PC-3 (cell line): ENCODE results near the gene CCDC154. TPM values are rescaled to one million over a fixed set of nuclear protein-coding genes. Genes with fewer than 3 reads are reported as not detected.

Experiments used
- ATAC-seq: fragments of 200-7000 bp; cut with Tn5 transposase; 2 replicates; pipeline ENCODE4 v1.9.1; 2020; ENCODE audit warnings: mild to moderate bottlenecking, moderate library complexity
- BruUV-seq: library from RNA; stranded (reverse); fragments of 400-500 nt; replicated peaks from 2 replicates; lab custom pipeline; 2021; lab: Mats Ljungman, UMichigan
- CTCF ChIA-PET: fragments of 300-600 bp; sonication (Branson Sonifier 250); formaldehyde crosslinking; loops from one replicate; lab custom pipeline; 2022; ENCODE audit warnings: antibody characterized with exemption; lab: Charles Lee
- POLR2A ChIA-PET: fragments of 300-600 bp; sonication (Branson Sonifier 250); formaldehyde crosslinking; loops from one replicate; lab custom pipeline; 2022; ENCODE audit warnings: antibody characterized with exemption; ENCODE audit not compliant: unreplicated experiment; lab: Charles Lee
- DNase-seq: peaks from one replicate; pipeline ENCODE4 v3.0.0-alpha.2; 2015
- H2AFZ ChIP-seq: fragments of 300-600 bp; sonication (generic); 2 replicates; pipeline ENCODE4 v1.6.0; 2016; ENCODE audit warnings: antibody characterized with exemption, low read length
- H3F3A ChIP-seq: fragments of 300-600 bp; sonication (generic); one replicate; pipeline ENCODE4 v1.6.0; 2017; ENCODE audit warnings: antibody characterized with exemption, low read length, control low read depth, mild to moderate bottlenecking; ENCODE audit not compliant: unreplicated experiment
- H3K27ac ChIP-seq: fragments of 300-600 bp; sonication (generic); 2 replicates; pipeline ENCODE4 v1.5.1; 2016; ENCODE audit warnings: mild to moderate bottlenecking, low read length
- H3K27me3 ChIP-seq: fragments of 300-600 bp; sonication (generic); 2 replicates; pipeline ENCODE4 v1.6.1; 2016; ENCODE audit warnings: low read length, mixed read lengths
- H3K36me3 ChIP-seq: fragments of 300-600 bp; sonication (generic); 2 replicates; pipeline ENCODE4 v1.6.1; 2016; ENCODE audit warnings: low read depth, mixed run types, low read length, mixed read lengths
- H3K4me1 ChIP-seq: fragments of 300-600 bp; sonication (generic); 2 replicates; pipeline ENCODE4 v1.5.1; 2016; ENCODE audit warnings: low read length; ENCODE audit not compliant: insufficient read depth
- H3K4me2 ChIP-seq: fragments of 300-600 bp; sonication (generic); 2 replicates; pipeline ENCODE4 v1.6.0; 2016; ENCODE audit warnings: low read length
- H3K4me3 ChIP-seq: fragments of 300-600 bp; sonication (generic); 2 replicates; pipeline ENCODE4 v1.5.1; 2016; ENCODE audit warnings: mild to moderate bottlenecking, low read length, mixed read lengths
- H3K79me2 ChIP-seq: fragments of 300-600 bp; sonication (generic); 2 replicates; pipeline ENCODE4 v1.6.1; 2017; ENCODE audit warnings: low read length, mixed read lengths
- H3K9ac ChIP-seq: fragments of 300-600 bp; sonication (generic); 2 replicates; pipeline ENCODE4 v1.6.0; 2016; ENCODE audit warnings: mild to moderate bottlenecking, low read length
- H3K9me2 ChIP-seq: fragments of 300-600 bp; sonication (generic); replicated peaks from 2 replicates; pipeline ENCODE4 v1.6.1; 2016; ENCODE audit warnings: mixed run types, low read length, mixed read lengths
- H3K9me3 ChIP-seq: fragments of 300-600 bp; sonication (generic); 2 replicates; pipeline ENCODE4 v1.6.1; 2016; ENCODE audit warnings: low read length, mixed read lengths
- H4K20me1 ChIP-seq: fragments of 300-600 bp; sonication (generic); 2 replicates; pipeline ENCODE4 v1.6.1; 2016; ENCODE audit warnings: low read length, mixed read lengths
- CTCF ChIP-seq: fragments of 300-600 bp; sonication (generic); conservative IDR thresholded peaks from 2 replicates; pipeline ENCODE4 v1.5.1; 2017; ENCODE audit warnings: antibody characterized with exemption, low read depth, mild to moderate bottlenecking, low read length
- EZH2 ChIP-seq: fragments of 300-600 bp; sonication (generic); IDR thresholded peaks from one replicate; pipeline ENCODE4 v1.6.1; 2017; ENCODE audit warnings: antibody characterized with exemption, mild to moderate bottlenecking, low read length; ENCODE audit not compliant: unreplicated experiment
- EZH2phosphoT487 ChIP-seq: fragments of 300-600 bp; sonication (generic); IDR thresholded peaks from 2 replicates; pipeline ENCODE4 v1.6.1; 2018; ENCODE audit warnings: mild to moderate bottlenecking, antibody characterized with exemption, low read length, borderline replicate concordance
- intact Hi-C: fragments of 100-400 bp; cut with micrococcal nuclease; formaldehyde crosslinking; loops from 2 replicates; pipeline ENCODE4 v1.9.0; 2023
- total RNA-seq: library from RNA; depleted of rRNA; stranded (reverse); fragments of >200 nt; gene quantifications from 2 replicates; pipeline ENCODE4 v1.2.3, GENCODE V29; 2014

The CCDC154 gene
- total RNA-seq, 1 experiment from 2014 or later = not detected

- DNase-seq (no peak), ATAC-seq (no peak)
- Histone ChIP-seq H3K27ac (no peak overlapping the region), H4K20me1 (no peaks in the 10 kb centered on the region), H3K4me3 (no peak overlapping the region), H2AFZ (no peak overlapping the region), H3K36me3 (no peaks in the 10 kb centered on the region), H3K79me2 (no peaks in the 10 kb centered on the region), H3K4me1 (no peaks in the 10 kb centered on the region), H3F3A (no peaks in the 10 kb centered on the region), H3K9me3 (no peaks in the 10 kb centered on the region), H3K27me3 (no peaks in the 10 kb centered on the region), H3K4me2 (no peak overlapping the region), H3K9ac (no peak overlapping the region), H3K9me2 (no peaks in the 10 kb centered on the region)
- ChIA-PET CTCF (no interaction called here), POLR2A (no interaction called here)
- TF ChIP-seq CTCF (no peak), EZH2 (no peak), EZH2phosphoT487 (no peak)
- BruUV-seq = no TSS peak
- intact Hi-C loops = no loop called here
Observed at GRCh38 chr16:1401061-1401757, 43.1 kb downstream of the CCDC154 start.

GRCh38 chr16:1398826-1399581 lies 45.4 kb downstream of the CCDC154 start:
- BruUV-seq = no TSS peak
- no peak overlapping the region for H3K4me2 ChIP-seq
- H3K9me2 ChIP-seq = no peaks in the 10 kb centered on the region
- intact Hi-C loops = no loop called here
- no peaks in the 10 kb centered on the region for H3K36me3 ChIP-seq
- DNase-seq (no peak), ATAC-seq (no peak)
- no peaks in the 10 kb centered on the region for H3K4me1 ChIP-seq
- ChIA-PET CTCF (no interaction called here), POLR2A (no interaction called here)
- H3K27me3 ChIP-seq = no peaks in the 10 kb centered on the region
- no peaks in the 10 kb centered on the region for H3K9me3 ChIP-seq
- H3K79me2 ChIP-seq = no peaks in the 10 kb centered on the region
- H4K20me1 ChIP-seq = no peaks in the 10 kb centered on the region
- no peaks in the 10 kb centered on the region for H3F3A ChIP-seq
- H3K4me3 ChIP-seq = no peak overlapping the region
- no peak overlapping the region for H3K9ac ChIP-seq
- H3K27ac ChIP-seq = no peak overlapping the region
- TF ChIP-seq EZH2 (no peak), EZH2phosphoT487 (no peak), CTCF (no peak)
- no peak overlapping the region for H2AFZ ChIP-seq

- Histone ChIP-seq H3K27me3 (no peaks in the 10 kb centered on the region), H3F3A (no peaks in the 10 kb centered on the region), H3K4me1 (no peaks in the 10 kb centered on the region), H3K79me2 (no peaks in the 10 kb centered on the region), H3K4me3 (no peak overlapping the region), H4K20me1 (no peaks in the 10 kb centered on the region), H3K4me2 (no peak overlapping the region), H2AFZ (no peak overlapping the region), H3K27ac (no peak overlapping the region), H3K36me3 (no peaks in the 10 kb centered on the region), H3K9me3 (no peaks in the 10 kb centered on the region), H3K9me2 (no peaks in the 10 kb centered on the region), H3K9ac (no peak overlapping the region)
- intact Hi-C loops = no loop called here
- no peak for ATAC-seq
- ChIA-PET POLR2A (no interaction called here), CTCF (no interaction called here)
- TF ChIP-seq CTCF (no peak), EZH2 (no peak), EZH2phosphoT487 (no peak)
- no TSS peak for BruUV-seq
- no peak for DNase-seq
Observed at GRCh38 chr16:1398351-1398750, 46.0 kb downstream of the CCDC154 start.
